ENCODE measurements around the gene CCDC142.
"Not testable (repeated sequence)": the region's sequence is repeated elsewhere in the genome, so short reads cannot be mapped to it uniquely, and the experiment has no call there.

CCDC142 gene

DNA sequence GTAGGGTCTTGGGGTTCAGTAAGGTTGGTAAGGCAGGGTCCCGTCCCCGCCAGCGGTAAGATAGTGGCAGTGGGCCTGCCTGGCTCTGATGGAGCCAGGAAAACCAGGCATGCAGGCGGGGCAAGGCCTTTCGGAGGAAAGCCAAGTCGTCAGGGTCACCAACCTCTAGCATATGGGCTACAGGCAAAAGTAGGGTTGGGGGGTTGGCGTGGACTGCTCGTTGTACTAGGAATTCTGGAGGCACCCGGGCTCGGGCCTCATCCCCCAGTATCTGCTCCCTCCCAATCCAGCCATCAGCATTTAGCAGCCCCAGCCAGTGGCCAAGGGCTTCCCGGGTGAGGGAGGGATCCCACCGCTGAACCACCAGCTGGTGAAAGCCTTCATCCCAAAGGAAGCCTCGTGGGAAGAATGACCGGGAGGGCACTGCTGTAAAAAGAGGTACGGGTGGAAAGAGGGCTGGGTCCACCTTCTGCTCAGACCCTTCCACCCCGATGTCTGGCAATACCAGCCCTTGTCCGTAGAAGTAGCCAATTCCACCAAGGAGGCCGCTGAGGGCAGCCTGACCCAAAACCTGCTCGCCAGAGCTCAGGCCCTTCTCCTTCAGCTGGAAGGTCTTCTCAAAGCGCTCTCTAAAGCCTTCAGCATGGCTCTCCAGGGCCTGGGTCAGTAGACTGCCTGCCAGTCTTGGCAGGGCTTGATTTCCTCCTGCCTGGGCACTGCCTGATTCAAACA is 20.6 kb downstream of the CCDC142 start:
- no peak for DNase-seq

DNA sequence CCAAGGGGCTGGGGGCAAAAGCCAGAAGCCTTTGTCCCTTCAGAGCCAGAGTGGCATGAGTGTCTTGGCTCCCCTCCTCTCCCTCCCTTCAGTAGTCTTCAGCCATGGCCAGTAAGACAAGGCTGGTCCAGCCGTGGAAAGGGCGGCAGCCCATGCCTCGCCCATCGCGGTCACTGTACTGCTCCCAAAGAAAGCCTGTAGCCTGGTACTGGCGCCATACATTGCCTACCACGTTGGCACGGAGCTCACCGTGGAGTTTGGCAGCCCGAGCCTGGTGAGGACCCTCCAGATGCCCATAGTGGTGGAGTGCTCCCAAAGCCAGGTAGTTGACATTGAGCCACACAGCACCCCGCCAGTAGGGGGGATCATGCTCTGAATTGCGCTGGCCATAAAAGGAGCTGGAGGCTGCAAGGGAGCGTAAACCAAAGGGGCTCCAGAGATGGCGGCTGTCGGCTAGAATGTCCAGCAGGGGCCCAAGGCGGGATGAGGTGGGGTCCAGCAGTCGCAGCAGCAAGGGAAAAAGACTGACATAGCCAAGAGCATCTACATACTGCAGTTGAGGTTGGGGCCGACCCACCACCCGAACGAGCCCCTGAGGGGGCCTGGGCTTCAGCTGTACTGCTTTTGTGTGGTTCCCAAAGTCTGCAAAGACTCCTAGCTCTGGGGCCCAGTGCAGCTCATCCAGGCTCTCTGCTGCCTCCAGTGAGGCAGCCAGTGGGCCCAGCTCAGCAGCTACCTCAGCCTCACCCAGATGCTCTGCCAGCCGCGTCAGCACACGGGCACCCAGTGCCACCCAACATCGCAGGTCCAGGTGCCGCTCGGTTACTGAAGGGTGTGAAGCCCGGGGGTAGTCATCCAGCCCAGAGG is 21.4 kb downstream of the CCDC142 start:
- no peak for DNase-seq

GRCh38 chr2:74460187-74460586 is 22.6 kb downstream of the CCDC142 start:
- DNase-seq: not testable (repeated sequence)

DNA sequence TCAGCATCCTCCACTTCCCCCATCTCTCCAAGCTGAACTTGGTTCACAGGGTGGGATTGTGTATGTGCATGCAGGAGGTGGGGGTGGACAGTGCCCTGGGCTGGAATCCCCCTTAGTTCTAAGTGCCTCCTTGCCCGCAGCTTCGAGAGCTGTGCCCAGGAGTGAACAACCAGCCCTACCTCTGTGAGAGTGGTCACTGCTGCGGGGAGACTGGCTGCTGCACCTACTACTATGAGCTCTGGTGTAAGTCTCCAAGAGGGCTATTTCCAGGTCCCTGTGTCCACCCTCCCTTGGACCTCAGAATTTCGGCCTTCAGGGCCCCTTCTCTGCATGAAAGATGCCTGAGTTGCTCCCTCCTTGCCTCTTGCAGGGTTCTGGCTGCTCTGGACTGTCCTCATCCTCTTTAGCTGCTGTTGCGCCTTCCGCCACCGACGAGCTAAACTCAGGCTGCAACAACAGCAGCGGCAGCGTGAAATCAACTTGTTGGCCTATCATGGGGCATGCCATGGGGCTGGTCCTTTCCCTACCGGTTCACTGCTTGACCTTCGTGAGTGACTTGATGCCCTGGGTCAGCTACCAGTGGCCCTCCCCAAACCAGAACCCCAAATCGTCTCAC is 23.2 kb downstream of the CCDC142 start:
- not testable (repeated sequence) for DNase-seq

DNA sequence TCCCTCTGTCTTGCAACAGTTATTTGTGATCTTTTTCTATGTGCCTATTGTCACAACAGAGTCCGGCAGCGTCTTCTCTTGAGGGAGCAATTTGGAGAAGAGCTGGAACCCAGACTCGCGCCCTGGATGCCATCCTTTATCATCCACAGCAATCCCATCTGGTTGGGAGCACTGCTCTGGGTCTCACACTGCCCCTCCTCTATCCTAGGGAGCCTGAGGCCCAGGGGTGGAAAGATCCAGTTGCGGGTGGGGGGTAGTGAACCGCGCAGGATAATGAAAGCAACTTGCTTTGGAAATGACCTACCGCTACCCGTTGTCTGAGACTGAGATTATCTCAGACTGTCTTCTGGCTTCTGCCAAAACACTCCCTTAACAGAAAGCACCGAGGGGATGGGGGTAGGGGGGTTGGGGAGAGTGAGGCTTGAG is 23.8 kb downstream of the CCDC142 start:
- DNase-seq: no peak

DNA sequence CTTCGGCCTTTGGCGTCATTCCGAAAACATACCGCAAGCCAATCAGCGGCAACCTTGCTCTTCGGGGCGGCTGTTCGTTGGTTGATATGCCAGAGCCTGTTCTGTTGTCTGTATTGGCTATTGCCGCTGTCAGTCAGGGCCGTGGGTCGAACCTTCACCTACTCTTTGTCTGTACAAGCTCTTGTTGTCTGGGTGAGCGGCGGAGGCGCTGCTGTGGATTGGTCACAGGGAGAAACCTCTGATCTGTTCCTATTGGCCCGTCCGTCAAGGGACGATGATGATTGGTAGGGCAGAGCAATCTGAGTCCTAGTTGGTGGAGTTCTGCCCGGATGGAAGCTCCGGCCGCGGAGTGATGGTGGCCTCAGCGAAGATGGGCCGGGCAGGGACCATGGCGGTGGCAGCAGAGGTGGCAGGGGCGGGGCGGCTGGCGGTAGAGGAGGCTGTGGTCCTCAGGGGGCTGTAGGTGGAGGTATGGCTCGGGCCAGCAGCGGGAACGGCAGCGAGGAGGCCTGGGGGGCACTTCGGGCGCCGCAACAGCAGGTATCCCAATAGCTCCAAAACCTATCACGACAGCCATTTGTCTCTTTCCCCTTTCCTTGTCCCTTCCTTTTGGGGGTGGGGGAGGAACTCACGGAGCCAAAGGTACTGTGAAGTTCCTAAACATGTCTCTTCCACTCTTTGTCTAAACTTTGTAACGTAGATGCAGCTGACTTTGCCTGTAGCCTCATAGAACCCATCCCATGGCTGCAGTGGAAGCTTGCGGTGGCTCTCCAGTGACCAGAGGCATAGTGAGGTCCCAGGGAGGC is 24.5 kb downstream of the CCDC142 start, which contains the start of gene WBP1:
Gene WBP1, plus strand, starts transcription at position 307 of the 806 bp plus-strand sequence. Its CDS starts 165 bp downstream, at position 472.
- peak; percentile 100 for DNase-seq

- no peak for DNase-seq
Observed at GRCh38 chr2:74457549-74458131, 25.2 kb downstream of the CCDC142 start.

GRCh38 chr2:74457129-74457548 is 25.7 kb downstream of the CCDC142 start:
- DNase-seq: peak; percentile 27

GRCh38 chr2:74454654-74455511 is 27.9 kb downstream of the CCDC142 start, which contains the start of gene INO80B:
INO80B (plus strand) TSS chr2:74455087; CDS start chr2:74455117, 30 bp downstream.
- DNase-seq: peak; percentile 99

DNA sequence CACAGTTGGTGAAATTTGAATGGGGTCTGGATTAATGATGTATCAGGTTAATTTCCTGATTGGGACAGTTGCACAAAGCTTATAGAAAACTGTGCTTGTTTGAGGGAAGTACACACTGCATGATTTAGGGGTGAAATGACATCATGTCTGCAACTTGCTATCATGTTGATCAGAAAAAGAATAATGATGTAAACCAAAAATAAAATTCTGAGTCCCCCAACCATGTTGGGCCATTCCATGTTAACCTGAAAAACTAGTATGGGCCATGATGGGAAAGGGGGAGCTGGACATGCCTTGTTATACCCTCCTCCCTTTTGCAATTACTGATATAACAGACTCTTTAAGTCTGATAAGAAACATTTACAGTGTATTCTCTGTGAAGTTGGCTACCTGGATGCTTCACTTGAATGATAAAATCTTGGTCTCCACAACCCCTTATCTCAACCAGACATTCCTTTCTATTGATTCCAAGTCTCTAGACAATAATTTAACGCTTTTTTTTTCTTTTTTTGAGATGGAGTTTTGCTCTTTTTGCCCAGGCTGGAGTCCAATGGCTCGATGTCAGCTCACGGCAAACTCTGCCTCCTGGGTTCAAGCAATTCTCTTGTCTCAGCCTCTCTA is 32.1 kb downstream of the CCDC142 start:
- DNase-seq: no peak

DNA sequence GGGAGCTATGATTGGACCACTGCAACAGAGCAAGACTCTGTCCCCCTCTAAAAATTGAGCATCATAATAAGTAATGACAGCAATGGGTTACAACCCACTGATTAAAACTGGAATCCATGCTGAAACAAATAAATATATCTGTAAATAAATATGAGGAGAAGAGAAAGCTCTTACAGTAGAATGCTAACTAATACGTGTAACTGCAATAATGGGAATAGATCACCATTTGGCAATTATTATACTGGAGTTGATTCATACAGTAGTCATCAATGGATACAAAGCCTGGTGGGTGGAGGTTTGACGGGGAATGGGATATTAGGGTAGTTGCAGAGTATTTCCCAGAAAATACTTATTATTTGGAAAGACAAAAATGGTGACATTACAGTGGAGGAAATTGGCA is 34.0 kb downstream of the CCDC142 start:
- no peak for DNase-seq

DNA sequence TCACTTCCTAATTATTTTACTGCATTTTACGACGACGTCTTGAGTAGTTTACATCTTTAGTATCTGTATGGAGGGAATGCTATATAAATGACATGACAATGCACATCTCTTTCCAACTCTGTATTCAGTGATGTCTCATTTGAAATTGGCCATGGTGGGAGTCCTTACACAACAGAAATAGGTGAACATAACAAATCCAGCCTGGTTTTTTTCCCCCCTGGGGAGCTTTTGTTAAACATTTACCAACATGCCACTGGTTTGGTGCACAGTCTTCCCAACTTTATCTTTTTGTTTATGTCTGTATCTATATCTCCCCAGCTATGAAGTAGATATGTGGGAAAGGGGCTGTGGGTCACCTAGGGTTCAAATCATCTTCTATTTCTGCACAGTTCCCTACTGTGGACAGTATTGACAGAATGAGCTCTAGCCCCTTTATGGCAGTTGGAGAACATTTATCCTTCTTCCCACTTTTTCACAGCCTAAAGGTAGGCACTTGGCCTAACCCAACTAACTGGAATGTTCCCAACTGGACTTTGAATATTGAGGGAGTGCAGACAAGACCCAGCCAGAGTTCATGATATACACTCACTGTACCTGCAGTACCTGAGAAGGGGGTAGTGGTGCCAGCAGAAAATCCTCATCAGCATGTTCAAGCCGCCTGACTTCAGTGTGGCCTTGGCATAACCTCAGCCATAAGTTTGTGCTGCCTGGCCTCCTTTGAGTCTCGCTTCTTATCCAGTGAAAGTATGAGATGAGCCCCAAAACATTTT is 35.4 kb downstream of the CCDC142 start:
- no peak for DNase-seq

DNA sequence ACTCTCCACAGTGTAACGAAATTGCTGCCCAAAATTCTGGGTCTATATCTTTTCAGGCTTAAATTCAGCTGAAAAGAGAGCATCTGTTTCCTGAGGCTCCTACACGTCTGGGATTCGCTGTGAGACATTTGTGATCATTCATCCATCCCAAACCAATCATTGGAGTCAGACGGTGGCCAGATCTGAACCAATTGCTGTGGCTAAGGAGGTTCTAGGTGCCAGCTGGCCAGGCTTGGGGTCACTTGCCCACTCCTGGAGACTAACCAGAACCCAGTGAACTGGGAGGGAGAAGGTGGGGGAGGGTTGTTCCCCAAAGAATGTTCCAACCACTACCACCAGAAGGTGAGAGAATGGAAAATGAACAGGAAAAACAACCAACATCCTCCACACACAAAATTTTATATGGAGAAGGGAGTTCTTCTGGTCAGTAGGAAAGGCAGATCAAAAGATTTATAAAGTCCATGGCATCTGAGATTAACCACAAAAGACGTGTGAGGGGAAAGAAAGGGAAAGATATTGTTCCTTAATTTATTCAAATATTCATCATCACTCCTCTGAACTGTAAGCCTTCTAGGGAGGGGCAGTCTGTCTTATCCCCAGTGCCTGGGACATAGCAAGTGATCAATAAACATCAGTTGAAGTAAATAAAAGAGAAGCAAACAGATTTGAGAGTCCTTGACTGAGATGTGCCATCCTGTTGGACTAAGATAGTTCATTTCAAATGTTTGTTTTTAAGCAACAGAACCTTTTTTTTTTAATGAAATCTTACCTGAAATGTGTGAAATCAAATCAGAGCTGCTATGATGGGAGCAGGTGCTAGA is 38.1 kb downstream of the CCDC142 start:
- DNase-seq: peak; percentile 83

DNA sequence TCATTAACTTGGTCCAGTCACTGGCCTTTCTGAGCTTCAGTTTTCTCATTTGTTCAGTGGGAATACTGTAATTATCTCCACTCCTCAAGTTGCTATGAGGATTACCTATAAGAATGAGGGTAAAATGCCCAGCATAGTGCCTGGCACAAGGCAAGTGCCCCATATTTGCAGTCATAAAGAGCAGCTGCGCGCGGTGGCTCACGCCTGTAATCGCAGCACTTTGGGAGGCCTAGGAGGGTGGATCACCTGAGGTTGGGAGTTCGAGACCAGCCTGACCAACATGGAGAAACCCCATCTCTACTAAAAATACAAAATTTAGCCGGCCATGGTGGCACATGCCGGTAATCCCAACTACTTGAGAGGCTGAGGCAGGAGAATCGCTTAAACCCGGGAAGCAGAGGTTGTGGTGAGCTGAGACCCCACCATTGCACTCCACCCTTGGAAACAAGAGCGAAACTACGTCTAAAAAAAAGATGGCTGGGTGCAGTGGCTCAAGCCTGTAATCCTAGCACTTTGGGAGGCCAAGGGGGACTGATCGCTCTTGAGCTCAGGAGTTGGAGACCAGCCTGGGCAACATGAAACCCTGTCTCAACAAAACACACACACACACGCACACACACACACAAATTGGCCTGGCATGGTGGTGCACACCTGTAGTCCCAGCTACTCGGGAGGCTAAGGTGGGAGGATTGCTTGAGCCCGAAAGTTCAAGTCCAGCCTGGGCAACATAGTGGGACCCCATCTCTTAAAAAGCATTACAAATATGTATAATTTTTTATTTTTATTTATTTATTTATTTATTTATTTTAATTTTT is 40.1 kb downstream of the CCDC142 start:
- DNase-seq: not testable (repeated sequence)

- DNase-seq: peak; percentile 57
Observed at GRCh38 chr2:74441690-74442482, 40.9 kb downstream of the CCDC142 start, which contains the start of gene RTKN. RTKN (minus strand) TSS chr2:74441937; CDS start chr2:74441816, 121 bp downstream.

DNA sequence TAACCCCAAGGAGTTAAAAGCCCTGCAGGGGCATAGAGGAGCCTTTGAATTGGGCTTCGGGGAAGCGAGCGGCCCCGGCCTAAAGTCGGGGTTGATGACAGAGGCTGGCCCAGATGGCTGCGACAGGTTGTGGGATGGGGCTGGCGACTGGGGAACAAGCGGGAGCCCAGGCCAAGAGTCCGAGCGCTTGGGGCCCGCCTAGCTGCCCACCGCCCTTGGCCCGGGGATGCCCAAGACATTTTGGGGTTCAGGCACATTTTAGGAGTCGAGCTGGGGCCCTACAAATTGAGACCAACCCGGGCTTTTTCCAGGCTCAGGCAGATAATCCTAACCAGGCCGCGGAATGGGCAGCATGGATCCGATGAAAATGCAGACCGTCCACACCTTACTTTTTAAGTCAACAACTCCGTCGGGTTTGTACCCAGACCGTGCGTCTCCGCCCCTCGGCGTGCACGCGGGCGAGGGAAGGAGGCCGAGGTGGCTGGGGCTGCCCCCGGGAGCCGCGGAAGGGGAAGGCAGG is 41.6 kb downstream of the CCDC142 start:
- no peak for DNase-seq

Data from kidney glomerular epithelial cell (primary cell).